AG09309 (cell line): ENCODE data around the gene TRERF1.

ENCODE experiments used
- DNase-seq: peaks from one replicate; pipeline ENCODE4 v3.0.0-alpha.2; 2010; ENCODE audit warnings: low read depth
- H3K4me3 ChIP-seq: 2 replicates; pipeline ENCODE4 v1.5.1; 2011; ENCODE audit warnings: mild to moderate bottlenecking, low read depth, low read length, moderate library complexity; ENCODE audit not compliant: control insufficient read depth
- CTCF ChIP-seq: IDR thresholded peaks from 2 replicates; pipeline ENCODE4 v1.5.1; 2011; ENCODE audit warnings: mild to moderate bottlenecking, low read depth, low read length, inconsistent platforms; ENCODE audit not compliant: insufficient read depth, control insufficient read depth; ENCODE audit errors: missing control alignments

The TRERF1 gene

DNA sequence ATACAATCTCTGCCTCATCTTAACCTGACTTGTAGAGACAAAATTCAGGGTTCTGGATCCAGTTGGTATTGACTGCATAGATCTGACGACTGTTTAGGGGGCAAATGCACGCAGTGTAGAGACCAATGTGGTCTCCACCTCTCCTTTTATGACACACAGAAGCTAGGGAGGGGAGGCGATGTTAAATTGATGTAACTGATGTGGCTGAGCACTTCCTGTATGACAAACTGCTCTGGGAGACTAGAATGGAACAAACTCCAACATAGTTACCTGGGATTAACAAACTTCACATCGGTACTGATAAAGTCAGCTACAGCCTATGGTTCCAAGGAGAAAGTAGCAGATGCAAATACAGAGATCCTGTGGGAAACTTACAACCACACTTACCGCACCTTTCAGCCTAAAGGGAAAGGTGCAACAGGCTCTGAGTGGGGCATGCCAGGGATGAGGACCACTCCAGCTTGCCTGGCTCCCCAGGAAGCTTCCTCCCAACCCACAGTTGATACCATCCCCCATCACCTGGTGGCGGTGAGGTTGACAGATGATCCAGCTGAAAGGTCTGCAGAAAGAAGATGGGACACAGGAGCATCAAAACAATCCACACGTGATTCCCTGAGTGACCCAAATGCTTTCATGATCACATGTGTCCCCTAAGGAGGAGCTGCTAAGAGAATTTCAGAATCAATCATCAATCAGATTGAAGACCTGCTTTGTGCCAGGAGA is 173.4 kb downstream of the TRERF1 start:
- TF ChIP-seq CTCF = no peak
- DNase-seq = no peak
- H3K4me3 ChIP-seq = no peak overlapping the region

DNA sequence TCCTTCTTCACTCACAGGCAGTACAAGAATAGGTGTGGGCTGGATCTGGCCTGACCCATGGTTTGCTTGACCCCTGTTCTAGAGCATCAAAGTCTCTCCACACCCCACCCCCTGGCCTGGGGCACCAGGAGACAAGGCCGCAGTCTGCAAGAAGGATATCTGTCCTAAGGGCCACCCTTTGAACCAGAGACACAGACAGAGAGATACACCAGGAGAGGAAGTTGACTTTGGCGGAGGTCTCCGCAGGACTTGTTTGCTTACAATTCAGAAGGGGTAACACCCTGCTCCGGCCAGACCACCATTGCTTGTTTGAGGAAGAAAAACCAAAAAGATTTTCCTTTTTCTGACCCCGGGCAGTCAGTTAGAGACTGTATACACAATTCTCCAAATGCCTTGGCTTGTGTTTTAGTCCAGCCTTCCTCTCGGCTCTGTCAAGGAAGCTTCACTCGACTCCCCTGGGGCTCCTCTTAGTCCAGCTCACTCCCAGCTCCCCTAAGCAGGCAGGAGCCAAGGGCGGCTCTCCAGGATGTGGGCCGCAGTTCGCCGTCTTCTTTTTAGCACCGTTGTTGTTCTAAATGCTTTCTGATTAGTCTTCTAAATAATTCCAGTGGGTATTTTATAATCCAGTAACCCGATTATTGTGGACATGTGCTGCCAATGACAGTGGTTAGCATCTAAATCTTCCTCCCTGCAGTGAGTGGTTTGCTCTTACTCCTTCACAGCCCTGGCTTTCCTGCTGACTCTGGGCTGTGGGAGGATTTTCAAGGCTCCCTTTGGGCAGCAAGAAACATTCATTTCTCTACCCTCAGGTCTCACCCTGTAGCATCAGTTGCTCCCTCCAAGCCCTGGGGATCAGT is 175.5 kb downstream of the TRERF1 start:
- DNase-seq = no peak
- no peak for TF ChIP-seq CTCF
- no peak overlapping the region for H3K4me3 ChIP-seq

- H3K4me3 ChIP-seq = no peak overlapping the region
- no peak for DNase-seq
- no peak for TF ChIP-seq CTCF
Observed at GRCh38 chr6:42275376-42276033, 176.2 kb downstream of the TRERF1 start.

DNA sequence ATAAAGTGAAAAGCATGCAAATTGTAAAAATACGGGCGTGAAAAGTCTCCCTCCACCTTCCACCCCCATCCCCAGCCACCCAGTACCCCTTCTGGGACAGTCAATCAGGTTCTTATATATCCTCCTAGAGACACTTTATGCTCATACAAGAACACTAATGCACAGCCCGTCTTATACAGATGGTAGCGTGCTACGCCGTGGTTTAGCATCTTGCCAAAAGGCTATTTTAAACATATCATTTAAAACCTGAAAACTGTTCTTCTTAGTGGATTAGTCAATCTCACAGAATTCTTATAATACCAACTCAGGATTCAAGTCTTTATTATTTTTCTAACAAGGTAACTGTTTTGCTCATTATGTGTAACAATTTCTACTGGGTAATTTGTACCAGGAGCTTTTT is 176.8 kb downstream of the TRERF1 start:
- TF ChIP-seq CTCF = no peak
- H3K4me3 ChIP-seq = no peak overlapping the region
- DNase-seq = no peak

DNA sequence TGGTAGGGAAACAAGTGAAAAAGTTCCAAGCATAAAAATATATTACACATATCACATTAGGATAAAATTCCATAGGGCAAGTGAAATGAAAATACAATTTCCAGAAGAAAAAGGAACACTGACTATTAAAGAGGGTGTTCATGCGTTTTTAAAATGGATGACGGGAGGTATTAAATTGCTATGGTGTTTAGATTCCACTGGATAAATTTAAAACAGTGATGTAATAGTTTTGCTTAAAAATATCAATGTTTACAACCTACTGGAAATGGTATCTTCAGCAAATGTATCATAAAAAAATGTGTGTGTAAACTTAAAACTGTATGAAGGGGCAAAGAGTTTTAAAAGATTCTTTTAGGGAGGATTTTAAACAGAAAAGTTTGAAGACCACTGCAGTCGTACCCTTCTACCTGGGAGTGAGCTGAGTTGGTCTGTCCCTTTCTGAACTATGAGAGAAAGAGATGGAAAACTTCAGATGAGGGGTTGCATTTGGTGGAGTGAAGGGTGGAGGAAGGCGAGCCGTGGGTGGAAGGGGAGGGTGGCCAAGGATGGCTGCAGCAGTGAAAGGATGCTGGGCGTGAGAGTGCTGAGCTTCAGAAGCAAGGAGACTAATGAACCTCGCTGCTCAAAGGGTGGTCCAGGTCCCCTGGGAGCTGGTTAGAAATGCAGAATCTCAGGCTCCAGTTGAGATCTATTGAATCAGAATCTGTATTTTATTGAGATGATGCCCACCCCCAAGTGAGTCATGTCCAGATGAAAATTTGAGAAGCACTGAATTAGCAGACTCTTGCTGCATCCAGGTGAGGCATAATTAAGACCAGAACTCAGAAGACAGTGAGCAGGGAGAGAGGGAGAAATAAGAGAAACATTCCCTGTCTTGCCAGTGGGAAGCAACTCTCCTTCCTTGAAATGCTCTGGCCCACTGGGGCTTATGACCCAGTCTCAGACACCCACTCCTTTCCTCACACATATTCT is 179.6 kb downstream of the TRERF1 start:
- H3K4me3 ChIP-seq = no peak overlapping the region
- TF ChIP-seq CTCF = no peak
- DNase-seq = no peak

DNA sequence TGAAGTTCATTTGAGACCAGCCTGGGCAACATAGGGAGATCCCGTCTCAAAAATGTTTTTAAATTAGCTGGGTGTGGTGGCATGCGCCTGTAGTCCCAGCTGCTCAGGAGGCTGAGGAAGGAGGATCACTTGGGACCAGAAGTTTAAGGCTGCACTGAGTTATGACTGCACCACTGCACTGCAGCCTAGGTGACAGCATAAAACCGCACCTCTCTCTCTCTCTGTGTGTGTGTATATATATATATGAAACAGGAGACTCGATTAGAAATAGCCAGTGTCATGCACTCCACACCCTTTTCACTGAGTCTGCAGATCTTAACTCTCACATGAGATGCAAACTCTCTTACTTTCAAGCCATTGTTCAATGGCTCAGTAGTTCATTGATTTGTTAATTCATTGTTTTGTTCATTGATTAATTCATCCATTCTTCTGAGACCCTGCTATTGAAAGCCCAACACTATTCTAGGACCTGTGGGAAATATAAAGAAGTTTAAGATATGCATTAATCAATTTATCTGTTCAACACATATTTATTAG is 181.7 kb downstream of the TRERF1 start:
- no peak overlapping the region for H3K4me3 ChIP-seq
- no peak for TF ChIP-seq CTCF
- no peak for DNase-seq
